ENCODE results near the gene TRIP12. TPM values are rescaled to one million over a fixed set of nuclear protein-coding genes. Genes with fewer than 3 reads are reported as not detected.

Gene TRIP12
- total RNA-seq, 1 experiment from 2014 or later = 166 TPM

DNA sequence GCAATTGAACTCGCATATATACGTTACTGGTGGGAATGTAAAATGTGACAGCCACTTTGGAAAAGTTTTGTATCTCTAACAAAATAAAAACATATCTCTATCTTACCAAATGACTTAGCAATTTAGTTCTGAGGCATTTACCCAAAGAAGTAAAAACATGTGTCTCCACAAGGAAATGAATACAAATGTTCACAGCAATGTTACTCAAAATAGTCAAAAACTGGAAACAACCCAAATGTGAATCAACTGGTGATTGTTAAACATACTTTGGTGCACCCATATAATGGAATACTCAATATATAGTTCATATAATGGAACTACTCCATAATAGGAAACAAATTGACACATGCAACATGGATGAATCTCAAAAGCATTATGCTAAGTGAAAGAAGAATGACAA lies 137.0 kb downstream of the TRIP12 start:
- Mint-ChIP-seq H3K4me3 (no peak overlapping the region), H3K4me1 (peaks cover 26 to 27% of the 10 kb centered on the region in 2 experiments), H3K9me3 (no peaks in the 10 kb centered on the region), H3K27ac (0 out of 7 replicates have a peak overlapping the region, but pooled peaks of 1 of the 3 experiments have one; percentile 10), H3K36me3 (ENCODE audit: insufficient read depth in 1 of 3, low read depth in 3 of 3) (peaks cover 24 to 60% (median 50%) of the 10 kb centered on the region in 3 experiments; a peak in 6 of 7 replicates), H3K27me3 (ENCODE audit: low read depth) (no peaks in the 10 kb centered on the region)
- Histone ChIP-seq H3K23me2 (ENCODE audit: insufficient read length, low read depth, low read length, poor library complexity, severe bottlenecking) (no peaks in the 10 kb centered on the region), H3K23ac (ENCODE audit: insufficient read length, low read depth, low read length) (no peak overlapping the region), H3K4ac (ENCODE audit: low read depth, low read length) (no peak overlapping the region), H4K8ac (replicated peaks; ENCODE audit: insufficient read length, low read depth, low read length) (no peak overlapping the region), H3K18ac (ENCODE audit: insufficient read length, low read depth, low read length) (no peak overlapping the region), H2BK12ac (ENCODE audit: insufficient read length, low read depth, low read length) (no peak overlapping the region), H2BK5ac (ENCODE audit: insufficient read length, low read length) (no peak overlapping the region), H3K56ac (ENCODE audit: insufficient read length, low read depth, low read length) (no peak overlapping the region), H3K14ac (ENCODE audit: insufficient read depth, low read length) (no peak overlapping the region), H3K27ac (ENCODE audit: insufficient read length, low read depth, low read length) (no peak overlapping the region), H3T11ph (ENCODE audit: low read length) (no peak overlapping the region), H3K79me2 (ENCODE audit: insufficient read depth, low read length) (no peaks in the 10 kb centered on the region), H4K20me1 (ENCODE audit: control insufficient read depth, insufficient read depth, insufficient read length) (no peaks in the 10 kb centered on the region), H2AK5ac (ENCODE audit: insufficient read length, low read length) (no peak overlapping the region), H3K27me3 (ENCODE audit: insufficient read depth, low read length) (no peaks in the 10 kb centered on the region), H3K4me2 (ENCODE audit: insufficient read depth, insufficient read length, low read length) (no peak overlapping the region), H3K9ac (ENCODE audit: extremely low read depth, insufficient read length, low read length) (no peak overlapping the region), H2BK20ac (ENCODE audit: low read depth, low read length, poor library complexity, severe bottlenecking) (no peak overlapping the region), H3K4me1 (ENCODE audit: insufficient read depth, low read length) (peaks cover 3% of the 10 kb centered on the region; the same call in 1 of the 2 replicates), H3K9me3 (ENCODE audit: control insufficient read depth, low read depth, low read length) (no peaks in the 10 kb centered on the region), H4K5ac (ENCODE audit: insufficient read length, low read depth, low read length) (no peak overlapping the region), H2AFZ (ENCODE audit: low read length) (no peak overlapping the region), H2BK15ac (ENCODE audit: low read depth, low read length) (no peak overlapping the region), H4K91ac (ENCODE audit: insufficient read length, low read depth, low read length) (no peak overlapping the region), H3K79me1 (ENCODE audit: insufficient read depth, low read depth, low read length, poor library complexity, severe bottlenecking) (no peaks in the 10 kb centered on the region), H2BK120ac (ENCODE audit: low read depth, low read length, poor library complexity, severe bottlenecking) (no peak overlapping the region)
- no CpG with 5 or more reads among the region's 2 CpGs for WGBS (ENCODE audit: extremely low coverage, insufficient read length, low lambda C conversion rate)
- no peak for TF ChIP-seq CTCF (conservative IDR thresholded peaks at IDR 0.05)
- DNase-seq = no peak

All from H9 (cell line).